PC-3 (cell line): Measurements from ENCODE around the gene IFNAR1. TPM values are rescaled to one million over a fixed set of nuclear protein-coding genes. Genes with fewer than 3 reads are reported as not detected.

Source experiments
- ATAC-seq: fragments of 200-7000 bp; cut with Tn5 transposase; 2 replicates; pipeline ENCODE4 v1.9.1; 2020; ENCODE audit warnings: mild to moderate bottlenecking, moderate library complexity
- BruUV-seq: library from RNA; stranded (reverse); fragments of 400-500 nt; replicated peaks from 2 replicates; lab custom pipeline; 2021; lab: Mats Ljungman, UMichigan
- CTCF ChIA-PET: fragments of 300-600 bp; sonication (Branson Sonifier 250); formaldehyde crosslinking; loops from one replicate; lab custom pipeline; 2022; ENCODE audit warnings: antibody characterized with exemption; lab: Charles Lee
- POLR2A ChIA-PET: fragments of 300-600 bp; sonication (Branson Sonifier 250); formaldehyde crosslinking; loops from one replicate; lab custom pipeline; 2022; ENCODE audit warnings: antibody characterized with exemption; ENCODE audit not compliant: unreplicated experiment; lab: Charles Lee
- DNase-seq: peaks from one replicate; pipeline ENCODE4 v3.0.0-alpha.2; 2015
- H2AFZ ChIP-seq: fragments of 300-600 bp; sonication (generic); 2 replicates; pipeline ENCODE4 v1.6.0; 2016; ENCODE audit warnings: antibody characterized with exemption, low read length
- H3F3A ChIP-seq: fragments of 300-600 bp; sonication (generic); one replicate; pipeline ENCODE4 v1.6.0; 2017; ENCODE audit warnings: antibody characterized with exemption, low read length, control low read depth, mild to moderate bottlenecking; ENCODE audit not compliant: unreplicated experiment
- H3K27ac ChIP-seq: fragments of 300-600 bp; sonication (generic); 2 replicates; pipeline ENCODE4 v1.5.1; 2016; ENCODE audit warnings: mild to moderate bottlenecking, low read length
- H3K27me3 ChIP-seq: fragments of 300-600 bp; sonication (generic); 2 replicates; pipeline ENCODE4 v1.6.1; 2016; ENCODE audit warnings: low read length, mixed read lengths
- H3K36me3 ChIP-seq: fragments of 300-600 bp; sonication (generic); 2 replicates; pipeline ENCODE4 v1.6.1; 2016; ENCODE audit warnings: low read depth, mixed run types, low read length, mixed read lengths
- H3K4me1 ChIP-seq: fragments of 300-600 bp; sonication (generic); 2 replicates; pipeline ENCODE4 v1.5.1; 2016; ENCODE audit warnings: low read length; ENCODE audit not compliant: insufficient read depth
- H3K4me2 ChIP-seq: fragments of 300-600 bp; sonication (generic); 2 replicates; pipeline ENCODE4 v1.6.0; 2016; ENCODE audit warnings: low read length
- H3K4me3 ChIP-seq: fragments of 300-600 bp; sonication (generic); 2 replicates; pipeline ENCODE4 v1.5.1; 2016; ENCODE audit warnings: mild to moderate bottlenecking, low read length, mixed read lengths
- H3K79me2 ChIP-seq: fragments of 300-600 bp; sonication (generic); 2 replicates; pipeline ENCODE4 v1.6.1; 2017; ENCODE audit warnings: low read length, mixed read lengths
- H3K9ac ChIP-seq: fragments of 300-600 bp; sonication (generic); 2 replicates; pipeline ENCODE4 v1.6.0; 2016; ENCODE audit warnings: mild to moderate bottlenecking, low read length
- H3K9me2 ChIP-seq: fragments of 300-600 bp; sonication (generic); replicated peaks from 2 replicates; pipeline ENCODE4 v1.6.1; 2016; ENCODE audit warnings: mixed run types, low read length, mixed read lengths
- H3K9me3 ChIP-seq: fragments of 300-600 bp; sonication (generic); 2 replicates; pipeline ENCODE4 v1.6.1; 2016; ENCODE audit warnings: low read length, mixed read lengths
- H4K20me1 ChIP-seq: fragments of 300-600 bp; sonication (generic); 2 replicates; pipeline ENCODE4 v1.6.1; 2016; ENCODE audit warnings: low read length, mixed read lengths
- CTCF ChIP-seq: fragments of 300-600 bp; sonication (generic); conservative IDR thresholded peaks from 2 replicates; pipeline ENCODE4 v1.5.1; 2017; ENCODE audit warnings: antibody characterized with exemption, low read depth, mild to moderate bottlenecking, low read length
- EZH2 ChIP-seq: fragments of 300-600 bp; sonication (generic); IDR thresholded peaks from one replicate; pipeline ENCODE4 v1.6.1; 2017; ENCODE audit warnings: antibody characterized with exemption, mild to moderate bottlenecking, low read length; ENCODE audit not compliant: unreplicated experiment
- EZH2phosphoT487 ChIP-seq: fragments of 300-600 bp; sonication (generic); IDR thresholded peaks from 2 replicates; pipeline ENCODE4 v1.6.1; 2018; ENCODE audit warnings: mild to moderate bottlenecking, antibody characterized with exemption, low read length, borderline replicate concordance
- intact Hi-C: fragments of 100-400 bp; cut with micrococcal nuclease; formaldehyde crosslinking; loops from 2 replicates; pipeline ENCODE4 v1.9.0; 2023
- total RNA-seq: library from RNA; depleted of rRNA; stranded (reverse); fragments of >200 nt; gene quantifications from 2 replicates; pipeline ENCODE4 v1.2.3, GENCODE V29; 2014

Gene IFNAR1
- total RNA-seq, 1 experiment from 2014 or later: 13.2 TPM

GRCh38 chr21:33374080-33374449 lies 49.3 kb downstream of the IFNAR1 start:
- Histone ChIP-seq H3K79me2 (no peaks in the 10 kb centered on the region), H3K9ac (peak overlapping the region; percentile 63), H3K36me3 (no peaks in the 10 kb centered on the region), H3K4me3 (peak overlapping the region; percentile 31; the same call in 1 of the 2 replicates), H4K20me1 (no peaks in the 10 kb centered on the region), H3F3A (peaks cover 11% of the 10 kb centered on the region), H2AFZ (no peak overlapping the region), H3K4me1 (peaks cover 25% of the 10 kb centered on the region), H3K27ac (peak overlapping the region; percentile 93), H3K4me2 (peak overlapping the region; percentile 70), H3K9me3 (no peaks in the 10 kb centered on the region), H3K9me2 (no peaks in the 10 kb centered on the region), H3K27me3 (no peaks in the 10 kb centered on the region)
- intact Hi-C loops: loop anchor here (1.0 to 2.0 kb wide), 6 partner anchors 13 to 174 kb away; partner anchors contain the start of gene IFNAR1
- BruUV-seq: TSS peak; percentile 96
- ATAC-seq (peak; percentile 56), DNase-seq (peak; percentile 65)
- TF ChIP-seq EZH2: no peak
- no peak for TF ChIP-seq CTCF
- TF ChIP-seq EZH2phosphoT487: no peak
- ChIA-PET CTCF (interaction anchor here (0.5 to 1.4 kb wide), 3 partner anchors 13 to 171 kb away, joined by 6 to 14 read pairs (median 11); no protein-coding TSS in a partner anchor), POLR2A (no interaction called here)

- no peaks in the 10 kb centered on the region for H4K20me1 ChIP-seq
- no peaks in the 10 kb centered on the region for H3K27me3 ChIP-seq
- CTCF ChIA-PET: interaction anchor here (0.5 to 1.4 kb wide), 3 partner anchors 14 to 171 kb away, joined by 6 to 14 read pairs (median 11); no protein-coding TSS in a partner anchor
- H3K9me3 ChIP-seq: no peaks in the 10 kb centered on the region
- intact Hi-C loops: loop anchor here (1.0 to 2.0 kb wide), 6 partner anchors 13 to 174 kb away; partner anchors contain the start of gene IFNAR1
- ATAC-seq: peak; percentile 87
- no peaks in the 10 kb centered on the region for H3K79me2 ChIP-seq
- peak overlapping the region; percentile 70 for H3K4me2 ChIP-seq
- POLR2A ChIA-PET: no interaction called here
- peaks cover 11% of the 10 kb centered on the region for H3F3A ChIP-seq
- TF ChIP-seq EZH2 (no peak), CTCF (peak; percentile 85)
- peaks cover 28% of the 10 kb centered on the region for H3K4me1 ChIP-seq
- DNase-seq: peak; percentile 90
- no peaks in the 10 kb centered on the region for H3K9me2 ChIP-seq
- H3K36me3 ChIP-seq: no peaks in the 10 kb centered on the region
- H3K4me3 ChIP-seq: peak overlapping the region; percentile 31; the same call in 1 of the 2 replicates
- H3K9ac ChIP-seq: peak overlapping the region; percentile 63
- BruUV-seq: TSS peak; percentile 83
- H3K27ac ChIP-seq: peak overlapping the region; percentile 93
- peak overlapping the region; percentile 58 for H2AFZ ChIP-seq
Observed at GRCh38 chr21:33374450-33375096, 49.8 kb downstream of the IFNAR1 start.
